Naive B cell (primary cell): ENCODE results near the gene BCL11B. TPM values are rescaled to one million over a fixed set of nuclear protein-coding genes. Genes with fewer than 3 reads are reported as not detected.

ENCODE experiments used
- ATAC-seq, 2 donors: fragments of 150-1000 bp; cut with Tn5 transposase; 2 replicates each; pipeline ENCODE4 v1.10.0; 2021; ENCODE audit warnings: low read depth in 2 of 2, mild to moderate bottlenecking in 2 of 2, moderate library complexity in 2 of 2
- DNase-seq: peaks from one replicate; pipeline ENCODE4 v3.0.0; 2022
- H3K27ac Mint-ChIP-seq, 6 donors: one replicate each; pipeline ENCODE4 v1.8.0; 2020 to 2022; ENCODE audit warnings: mild to moderate bottlenecking in 6 of 6, mixed read lengths in 6 of 6, moderate library complexity in 5 of 6, inconsistent platforms in 2 of 6
- H3K27me3 Mint-ChIP-seq, 3 donors: one replicate each; pipeline ENCODE4 v1.8.0; 2021 to 2022; ENCODE audit warnings: mixed read lengths in 3 of 3, mild to moderate bottlenecking in 1 of 3
- H3K36me3 Mint-ChIP-seq, 2 donors: one replicate each; pipeline ENCODE4 v1.8.0; 2020 to 2022; ENCODE audit warnings: mixed read lengths in 2 of 2, inconsistent platforms in 1 of 2, mild to moderate bottlenecking in 1 of 2
- H3K4me1 Mint-ChIP-seq, 3 donors: one replicate each; pipeline ENCODE4 v1.8.0; 2020 to 2022; ENCODE audit warnings: mixed read lengths in 3 of 3, inconsistent platforms in 1 of 3, mild to moderate bottlenecking in 1 of 3, moderate library complexity in 1 of 3
- H3K4me3 Mint-ChIP-seq, 8 donors: one replicate each; pipeline ENCODE4 v1.8.0; 2020 to 2022; ENCODE audit warnings: mild to moderate bottlenecking in 8 of 8, mixed read lengths in 8 of 8, moderate library complexity in 8 of 8, inconsistent platforms in 2 of 8
- H3K9me3 Mint-ChIP-seq, 7 donors: one replicate each; pipeline ENCODE4 v1.8.0; 2020 to 2022; ENCODE audit warnings: mixed read lengths in 7 of 7, mild to moderate bottlenecking in 5 of 7, inconsistent platforms in 2 of 7, moderate library complexity in 1 of 7
- polyA plus RNA-seq, 6 donors: library from polyadenylated mRNA; unstranded; fragments of 300-500 nt; fragmentation: Illumina TruSeq; gene quantifications; one replicate each; pipeline ENCODE4 v1.2.3, GENCODE V29; 2021; ENCODE audit warnings: low read depth in 6 of 6

Gene BCL11B
- polyA plus RNA-seq, 6 donors from 2014 or later, result 0.03 to 0.05 TPM; not detected in 4

GRCh38 chr14:99174081-99174769 is 97.8 kb downstream of the BCL11B start:
- H3K27ac Mint-ChIP-seq, result no peak overlapping the region
- H3K4me1 Mint-ChIP-seq, result no peaks in the 10 kb centered on the region
- no peaks in the 10 kb centered on the region for H3K36me3 Mint-ChIP-seq

GRCh38 chr14:99173506-99173905 is 98.5 kb downstream of the BCL11B start:
- Mint-ChIP-seq H3K27ac (no peak overlapping the region), H3K4me1 (no peaks in the 10 kb centered on the region), H3K4me3 (no peak overlapping the region), H3K36me3 (no peaks in the 10 kb centered on the region), H3K9me3 (peaks cover 0 to 5% (median 0%) of the 10 kb centered on the region in 7 donors), H3K27me3 (peaks cover 0 to under 1% (median under 1%) of the 10 kb centered on the region in 3 donors)
- ATAC-seq, result no peak
- no peak for DNase-seq

More at GRCh38 chr14:99174081-99174769, 97.8 kb downstream of the BCL11B start:
- no peak for DNase-seq
- Mint-ChIP-seq H3K27me3 (peaks cover 0 to 5% (median 0%) of the 10 kb centered on the region in 3 donors), H3K9me3 (peaks cover 0 to 5% (median 0%) of the 10 kb centered on the region in 7 donors), H3K4me3 (no peak overlapping the region)
- ATAC-seq, result no peak

GRCh38 chr14:99173086-99173485 is 98.9 kb downstream of the BCL11B start:
- H3K27me3 Mint-ChIP-seq, result peaks cover 0 to 5% (median 0%) of the 10 kb centered on the region in 3 donors
- H3K27ac Mint-ChIP-seq, result no peak overlapping the region
- DNase-seq, result no peak
- no peaks in the 10 kb centered on the region for H3K36me3 Mint-ChIP-seq
- no peak overlapping the region for H3K4me3 Mint-ChIP-seq
- H3K4me1 Mint-ChIP-seq, result no peaks in the 10 kb centered on the region
- ATAC-seq, result no peak
- H3K9me3 Mint-ChIP-seq, result peaks cover 0 to 5% (median 0%) of the 10 kb centered on the region in 7 donors

GRCh38 chr14:99171396-99171795 is 100.6 kb downstream of the BCL11B start:
- DNase-seq (no peak), ATAC-seq (no peak)
- H3K36me3 Mint-ChIP-seq, result no peaks in the 10 kb centered on the region
- H3K4me1 Mint-ChIP-seq, result no peaks in the 10 kb centered on the region
- H3K4me3 Mint-ChIP-seq, result no peak overlapping the region
- peaks cover 0 to 5% (median 2%) of the 10 kb centered on the region in 7 donors for H3K9me3 Mint-ChIP-seq
- peaks cover 0 to 13% (median 0%) of the 10 kb centered on the region in 3 donors for H3K27me3 Mint-ChIP-seq
- no peak overlapping the region for H3K27ac Mint-ChIP-seq

GRCh38 chr14:99169776-99170356 is 102.1 kb downstream of the BCL11B start:
- no peak for DNase-seq
- Mint-ChIP-seq H3K9me3 (peaks cover 0 to 5% (median 3%) of the 10 kb centered on the region in 7 donors), H3K27me3 (peaks cover 0 to 14% (median 0%) of the 10 kb centered on the region in 3 donors), H3K36me3 (no peaks in the 10 kb centered on the region), H3K4me3 (no peak overlapping the region), H3K27ac (no peak overlapping the region), H3K4me1 (no peaks in the 10 kb centered on the region)
- no peak for ATAC-seq

- Mint-ChIP-seq H3K4me3 (no peak overlapping the region), H3K27me3 (peaks cover 0 to 14% (median 7%) of the 10 kb centered on the region in 3 donors), H3K27ac (peak overlapping the region in 1 of 6 donors; percentile 12), H3K36me3 (no peaks in the 10 kb centered on the region), H3K4me1 (no peaks in the 10 kb centered on the region), H3K9me3 (peaks cover 0 to 8% (median 2%) of the 10 kb centered on the region in 7 donors)
- no peak for ATAC-seq
- DNase-seq, result no peak
These were observed 103.7 kb downstream of the BCL11B start for GRCh38 chr14:99168330-99168729.

GRCh38 chr14:99166506-99166905 is 105.5 kb downstream of the BCL11B start:
- Mint-ChIP-seq H3K4me1 (no peaks in the 10 kb centered on the region), H3K27ac (no peak overlapping the region)

GRCh38 chr14:99164712-99165111 is 107.3 kb downstream of the BCL11B start:
- peaks cover 0 to 14% (median 7%) of the 10 kb centered on the region in 3 donors for H3K27me3 Mint-ChIP-seq
- no peaks in the 10 kb centered on the region for H3K36me3 Mint-ChIP-seq
- H3K9me3 Mint-ChIP-seq, result peaks cover 2 to 8% (median 4%) of the 10 kb centered on the region in 7 donors
- H3K27ac Mint-ChIP-seq, result no peak overlapping the region
- DNase-seq, result no peak
- ATAC-seq, result no peak
- no peaks in the 10 kb centered on the region for H3K4me1 Mint-ChIP-seq
- H3K4me3 Mint-ChIP-seq, result no peak overlapping the region

More at GRCh38 chr14:99166506-99166905, 105.5 kb downstream of the BCL11B start:
- Mint-ChIP-seq H3K27me3 (peaks cover 0 to 14% (median 7%) of the 10 kb centered on the region in 3 donors), H3K9me3 (peaks cover 2 to 8% (median 4%) of the 10 kb centered on the region in 7 donors), H3K4me3 (no peak overlapping the region), H3K36me3 (no peaks in the 10 kb centered on the region)
- ATAC-seq (no peak), DNase-seq (no peak)

GRCh38 chr14:99163446-99163845 is 108.6 kb downstream of the BCL11B start:
- H3K36me3 Mint-ChIP-seq, result no peaks in the 10 kb centered on the region
- H3K27ac Mint-ChIP-seq, result no peak overlapping the region
- H3K4me1 Mint-ChIP-seq, result no peaks in the 10 kb centered on the region
- no peak for ATAC-seq
- peaks cover 0 to 13% (median 7%) of the 10 kb centered on the region in 3 donors for H3K27me3 Mint-ChIP-seq
- H3K9me3 Mint-ChIP-seq, result peaks cover 2 to 8% (median 4%) of the 10 kb centered on the region in 7 donors
- DNase-seq, result no peak
- H3K4me3 Mint-ChIP-seq, result no peak overlapping the region

GRCh38 chr14:99159341-99160340 is 112.4 kb downstream of the BCL11B start:
- Mint-ChIP-seq H3K27me3 (peaks cover 0 to 16% (median 6%) of the 10 kb centered on the region in 3 donors), H3K4me3 (no peak overlapping the region), H3K4me1 (no peaks in the 10 kb centered on the region), H3K9me3 (peaks cover 0 to 5% (median 4%) of the 10 kb centered on the region in 7 donors), H3K36me3 (no peaks in the 10 kb centered on the region), H3K27ac (no peak overlapping the region)
- no peak for DNase-seq
- ATAC-seq, result no peak

GRCh38 chr14:99158646-99159165 is 113.3 kb downstream of the BCL11B start:
- ATAC-seq (no peak), DNase-seq (no peak)
- H3K4me1 Mint-ChIP-seq, result no peaks in the 10 kb centered on the region
- peaks cover 0 to 5% (median 0%) of the 10 kb centered on the region in 7 donors for H3K9me3 Mint-ChIP-seq
- no peak overlapping the region for H3K4me3 Mint-ChIP-seq
- H3K27ac Mint-ChIP-seq, result no peak overlapping the region
- no peaks in the 10 kb centered on the region for H3K36me3 Mint-ChIP-seq
- peaks cover 0 to 10% (median 6%) of the 10 kb centered on the region in 3 donors for H3K27me3 Mint-ChIP-seq

- ATAC-seq (no peak), DNase-seq (no peak)
- Mint-ChIP-seq H3K9me3 (peaks cover 0 to 5% (median 0%) of the 10 kb centered on the region in 7 donors), H3K4me3 (no peak overlapping the region), H3K4me1 (no peaks in the 10 kb centered on the region), H3K27me3 (peaks cover 0 to 10% (median 6%) of the 10 kb centered on the region in 3 donors), H3K36me3 (no peaks in the 10 kb centered on the region), H3K27ac (no peak overlapping the region)
These were observed 113.8 kb downstream of the BCL11B start for GRCh38 chr14:99158150-99158549.

GRCh38 chr14:99157676-99158075 is 114.3 kb downstream of the BCL11B start:
- Mint-ChIP-seq H3K27ac (no peak overlapping the region), H3K4me3 (no peak overlapping the region), H3K9me3 (peaks cover 0 to 5% (median 0%) of the 10 kb centered on the region in 7 donors), H3K4me1 (no peaks in the 10 kb centered on the region), H3K27me3 (peaks cover 0 to 10% (median 6%) of the 10 kb centered on the region in 3 donors), H3K36me3 (no peaks in the 10 kb centered on the region)
- ATAC-seq (no peak), DNase-seq (no peak)
